NOMO-1 treated with DMSO at 0.1 percent for 48 hours (cell line): ENCODE data around the gene SIM2.

Source experiments
- DNase-seq: peaks from one replicate; lab custom pipeline; 2025; ENCODE audit not compliant: unreplicated experiment; lab: John Stamatoyannopoulos, UW

SIM2 gene

GRCh38 chr21:36713746-36714145, 14.8 kb downstream of the SIM2 start:
- no peak for DNase-seq

- DNase-seq: no peak
Observed at GRCh38 chr21:36716387-36716786, 17.5 kb downstream of the SIM2 start.

GRCh38 chr21:36716836-36717235, 17.9 kb downstream of the SIM2 start:
- no peak for DNase-seq

- DNase-seq: no peak
Observed at GRCh38 chr21:36717976-36718375, 19.1 kb downstream of the SIM2 start.

- DNase-seq: no peak
Observed at GRCh38 chr21:36718951-36719501, 20.1 kb downstream of the SIM2 start.

- DNase-seq: no peak
Observed at GRCh38 chr21:36719614-36720013, 20.7 kb downstream of the SIM2 start.

GRCh38 chr21:36721817-36722216, 22.9 kb downstream of the SIM2 start:
- no peak for DNase-seq

GRCh38 chr21:36722370-36723368, 23.8 kb downstream of the SIM2 start:
- DNase-seq: no peak

- DNase-seq: no peak
Observed at GRCh38 chr21:36723371-36723881, 24.5 kb downstream of the SIM2 start.

- no peak for DNase-seq
Observed at GRCh38 chr21:36724660-36725059, 25.7 kb downstream of the SIM2 start.

GRCh38 chr21:36725793-36726386, 27.0 kb downstream of the SIM2 start:
- no peak for DNase-seq

- no peak for DNase-seq
Observed at GRCh38 chr21:36727866-36728265, 29.0 kb downstream of the SIM2 start.

- DNase-seq: no peak
Observed at GRCh38 chr21:36728371-36729111, 29.6 kb downstream of the SIM2 start.

- DNase-seq: no peak
Observed at GRCh38 chr21:36729310-36729970, 30.5 kb downstream of the SIM2 start.

- no peak for DNase-seq
Observed at GRCh38 chr21:36730291-36731281, 31.7 kb downstream of the SIM2 start.

- no peak for DNase-seq
Observed at GRCh38 chr21:36732217-36732616, 33.3 kb downstream of the SIM2 start.

GRCh38 chr21:36732761-36733160, 33.8 kb downstream of the SIM2 start:
- DNase-seq: no peak

- DNase-seq: no peak
Observed at GRCh38 chr21:36733857-36734256, 34.9 kb downstream of the SIM2 start.
